Stimulated activated CD8-positive, alpha-beta memory T cell treated with anti-CD3 and anti-CD28 coated beads, Interleukin-7, amount 100 ng/mL, for 24 hours (primary cell): ENCODE results near the gene COL24A1.
"Not testable (repeated sequence)": the region's sequence is repeated elsewhere in the genome, so short reads cannot be mapped to it uniquely, and the experiment has no call there.

Source experiments
- DNase-seq: peaks from one replicate; pipeline ENCODE4 v3.0.0-alpha.2; 2020; ENCODE audit warnings: low read depth

Gene COL24A1

GRCh38 chr1:86072474-86072873 lies 84.1 kb downstream of the COL24A1 start:
- DNase-seq, result not testable (repeated sequence)

- DNase-seq, result not testable (repeated sequence)
These were observed 84.7 kb downstream of the COL24A1 start for GRCh38 chr1:86071870-86072269.

GRCh38 chr1:86069757-86070145 lies 86.8 kb downstream of the COL24A1 start:
- no peak for DNase-seq

GRCh38 chr1:86068841-86069756 lies 87.5 kb downstream of the COL24A1 start:
- no peak for DNase-seq

GRCh38 chr1:86068271-86068721 lies 88.3 kb downstream of the COL24A1 start:
- DNase-seq, result no peak

GRCh38 chr1:86067626-86068025 lies 88.9 kb downstream of the COL24A1 start:
- no peak for DNase-seq

- no peak for DNase-seq
These were observed 91.7 kb downstream of the COL24A1 start for GRCh38 chr1:86064899-86065298.

- DNase-seq, result no peak
These were observed 92.9 kb downstream of the COL24A1 start for GRCh38 chr1:86063721-86064120.

- no peak for DNase-seq
These were observed 94.1 kb downstream of the COL24A1 start for GRCh38 chr1:86062453-86062852.

- DNase-seq, result no peak
These were observed 95.0 kb downstream of the COL24A1 start for GRCh38 chr1:86061551-86061990.

GRCh38 chr1:86054396-86054795 lies 102.2 kb downstream of the COL24A1 start:
- no peak for DNase-seq

GRCh38 chr1:86052948-86053698 lies 103.4 kb downstream of the COL24A1 start:
- no peak for DNase-seq

GRCh38 chr1:86035101-86035500 lies 121.5 kb downstream of the COL24A1 start:
- no peak for DNase-seq

GRCh38 chr1:86030180-86030579 lies 126.4 kb downstream of the COL24A1 start:
- no peak for DNase-seq

GRCh38 chr1:86018283-86018923 lies 138.2 kb downstream of the COL24A1 start:
- DNase-seq, result no peak

GRCh38 chr1:86016076-86016759 lies 140.4 kb downstream of the COL24A1 start:
- DNase-seq, result no peak

GRCh38 chr1:86015375-86015774 lies 141.2 kb downstream of the COL24A1 start:
- no peak for DNase-seq

- DNase-seq, result no peak
These were observed 156.0 kb downstream of the COL24A1 start for GRCh38 chr1:86000601-86001000.

GRCh38 chr1:85998105-85998855 lies 158.3 kb downstream of the COL24A1 start:
- no peak for DNase-seq

GRCh38 chr1:85992791-85993190 lies 163.8 kb downstream of the COL24A1 start:
- DNase-seq, result no peak

GRCh38 chr1:85991261-85991660 lies 165.3 kb downstream of the COL24A1 start:
- no peak for DNase-seq
